HG03175 (cell line): ENCODE data around the gene ZNF362.

Experiments used
- ATAC-seq: cut with Tn5 transposase; IDR thresholded peaks from one replicate; pipeline ENCODE4 v1.9.1; 2021; ENCODE audit warnings: mild to moderate bottlenecking, moderate library complexity; ENCODE audit not compliant: unreplicated experiment

The ZNF362 gene

DNA sequence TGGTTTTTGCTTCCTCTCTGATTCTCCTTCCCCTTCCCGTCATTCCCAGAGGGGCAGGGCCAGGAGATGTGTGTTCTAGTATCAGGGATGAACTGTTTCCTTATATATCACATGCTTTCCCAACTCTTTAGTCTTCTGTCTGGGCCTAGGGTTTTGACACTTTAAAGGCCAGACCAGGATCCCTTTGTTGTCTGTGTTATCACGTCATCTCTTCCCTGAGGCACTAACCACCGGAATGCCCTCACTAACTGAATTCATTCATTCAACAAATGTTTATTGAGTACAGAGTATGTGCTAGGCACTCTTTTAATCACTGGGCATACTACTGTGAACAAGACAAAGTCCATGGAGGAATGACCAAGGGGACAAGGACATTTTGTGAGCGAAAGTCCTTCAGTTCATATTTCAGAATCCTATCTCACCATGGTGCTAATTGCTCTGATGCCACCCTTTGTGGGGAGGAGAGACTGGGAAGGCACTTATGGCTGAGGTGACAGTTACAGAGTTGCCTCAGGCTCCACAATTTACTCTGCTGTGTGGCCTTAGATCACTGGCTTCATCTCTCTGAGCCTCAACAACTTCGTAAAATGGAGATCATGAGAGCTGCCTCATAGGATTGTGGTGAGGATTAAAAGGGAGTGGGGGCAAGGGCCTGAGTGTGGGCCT is 12.0 kb upstream of the ZNF362 start:
- no peak for ATAC-seq

DNA sequence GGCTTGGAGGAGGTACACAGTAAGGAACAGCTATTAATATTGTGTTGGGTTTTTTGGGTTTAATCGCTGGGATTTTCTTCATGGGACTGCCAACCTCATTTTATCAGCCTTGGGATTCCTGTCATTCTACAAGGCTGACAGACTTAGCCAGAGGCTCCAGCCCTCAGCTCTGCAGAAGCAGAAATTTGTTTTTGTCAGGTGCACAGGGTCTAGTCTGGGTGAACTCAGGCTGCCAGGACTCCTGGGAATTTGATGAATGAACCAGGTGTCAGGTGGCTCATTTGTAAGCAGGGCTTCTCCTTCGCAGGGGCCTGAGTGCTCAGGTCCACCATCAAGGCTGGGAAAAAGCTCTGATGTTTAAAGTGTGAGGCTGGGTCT is 11.5 kb upstream of the ZNF362 start:
- no peak for ATAC-seq

DNA sequence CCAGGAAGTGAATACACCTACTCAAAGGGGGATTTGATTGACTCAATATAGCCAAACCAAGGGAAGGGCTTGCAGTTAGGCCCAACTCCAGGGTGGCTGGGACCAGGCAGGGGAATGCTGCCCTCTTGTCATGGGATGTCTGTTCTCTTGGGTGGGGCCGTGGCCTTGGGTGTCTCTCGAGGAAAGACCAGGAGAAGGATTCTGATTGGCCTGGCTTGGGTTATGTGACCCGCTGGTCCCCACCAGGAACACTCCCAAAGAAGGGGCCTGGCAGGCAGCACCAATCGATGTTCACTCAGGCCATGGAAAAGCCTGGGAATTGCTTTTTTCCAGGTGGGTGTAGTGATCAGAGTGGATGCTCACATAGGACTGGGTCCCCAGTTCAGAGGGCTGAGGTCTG is 10.1 kb upstream of the ZNF362 start:
- ATAC-seq: no peak

DNA sequence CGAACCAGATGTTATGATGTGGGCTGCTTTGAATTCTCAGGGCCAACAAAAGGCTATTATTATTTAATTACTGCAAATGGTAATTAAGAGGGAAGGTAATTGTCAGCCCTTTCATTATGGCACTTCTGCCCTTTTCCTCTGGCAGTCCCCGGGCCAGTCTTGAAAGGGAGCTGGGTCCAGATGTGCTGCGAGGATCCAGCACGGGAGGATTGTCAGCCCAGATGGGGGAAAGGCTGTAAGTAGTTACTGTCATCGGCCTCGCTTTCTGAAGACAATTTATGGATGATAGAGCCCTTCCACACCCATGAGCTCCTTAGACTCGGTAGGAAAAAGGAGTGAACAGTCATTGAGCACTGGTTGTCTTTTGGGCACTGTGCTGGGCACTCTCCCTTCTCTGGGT is 8.7 kb upstream of the ZNF362 start:
- ATAC-seq: no peak

DNA sequence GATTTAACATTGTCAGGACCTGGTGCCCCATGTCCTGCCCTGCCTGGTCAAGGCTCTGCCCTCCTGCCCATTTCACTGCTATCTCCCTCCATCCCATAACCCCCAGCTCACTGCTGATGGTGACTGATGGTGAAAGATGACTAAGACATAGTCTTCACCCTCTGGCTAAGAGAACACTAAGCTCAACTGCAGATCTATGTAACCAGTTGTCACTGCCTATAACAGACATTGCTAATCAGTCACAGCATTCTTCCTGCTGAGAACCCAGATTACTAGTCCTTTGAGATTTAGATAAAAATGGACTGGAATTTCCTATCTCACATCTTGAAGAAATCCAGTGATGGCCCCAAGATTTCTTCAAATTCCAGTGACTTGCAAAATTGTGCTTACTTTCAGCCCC is 8.0 kb upstream of the ZNF362 start:
- no peak for ATAC-seq

DNA sequence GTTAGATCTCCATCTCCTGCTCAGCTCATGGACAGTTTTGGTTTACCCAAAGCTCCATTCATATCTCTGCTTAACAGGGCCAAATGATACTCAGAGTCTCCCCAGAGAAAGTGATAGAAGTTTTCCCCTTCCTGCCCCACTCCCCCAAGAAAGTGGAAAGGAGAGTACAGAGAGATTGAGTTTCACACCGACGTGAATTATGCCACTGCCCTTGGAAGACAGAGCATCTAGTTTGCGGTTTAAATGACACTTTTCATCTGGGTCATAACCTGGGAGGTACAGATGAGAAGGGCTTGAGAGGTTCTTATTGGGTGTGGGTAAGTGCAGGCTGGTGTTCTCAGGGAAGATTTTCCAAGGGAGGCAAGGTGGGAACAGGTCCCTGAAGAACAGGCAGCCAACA is 6.9 kb upstream of the ZNF362 start:
- no peak for ATAC-seq

DNA sequence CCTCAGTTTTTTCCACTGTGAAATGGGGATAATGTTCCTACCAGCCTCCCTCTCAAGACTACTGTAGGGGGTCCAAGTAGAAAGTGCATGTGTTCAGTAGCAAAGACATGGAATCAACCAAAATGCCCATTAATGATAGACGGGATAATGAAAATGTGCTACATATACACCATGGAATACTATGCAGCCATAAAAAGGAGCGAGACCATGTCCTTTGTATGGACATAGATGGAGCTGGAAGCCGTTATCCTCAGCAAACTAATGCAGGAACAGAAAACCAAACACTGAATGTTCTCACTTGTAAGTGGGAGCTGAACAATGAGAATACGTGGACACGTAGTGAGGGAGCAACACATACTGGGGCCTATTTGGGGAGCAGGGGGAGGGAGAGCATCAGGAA is 6.1 kb upstream of the ZNF362 start:
- ATAC-seq: no peak

DNA sequence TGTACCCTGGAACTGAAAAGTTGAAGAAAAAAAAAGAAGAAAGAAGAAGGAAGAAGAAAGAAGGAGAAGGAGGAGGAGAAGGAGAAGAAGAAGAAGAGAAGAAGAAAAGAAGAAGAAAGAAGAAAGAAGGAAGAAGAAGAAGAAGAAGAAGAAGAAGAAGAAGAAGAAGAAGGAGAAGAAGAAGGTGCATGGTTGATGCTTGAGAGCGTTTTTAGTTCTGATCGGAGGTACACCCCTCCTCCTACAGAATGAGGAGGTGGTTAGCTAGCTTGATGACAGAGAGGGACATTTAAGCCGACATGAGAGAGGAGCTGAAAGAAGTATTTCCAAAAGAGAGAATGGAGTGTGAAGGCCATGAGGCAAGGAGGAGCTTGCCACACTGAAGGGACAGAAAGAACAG is 5.6 kb upstream of the ZNF362 start:
- no peak for ATAC-seq

DNA sequence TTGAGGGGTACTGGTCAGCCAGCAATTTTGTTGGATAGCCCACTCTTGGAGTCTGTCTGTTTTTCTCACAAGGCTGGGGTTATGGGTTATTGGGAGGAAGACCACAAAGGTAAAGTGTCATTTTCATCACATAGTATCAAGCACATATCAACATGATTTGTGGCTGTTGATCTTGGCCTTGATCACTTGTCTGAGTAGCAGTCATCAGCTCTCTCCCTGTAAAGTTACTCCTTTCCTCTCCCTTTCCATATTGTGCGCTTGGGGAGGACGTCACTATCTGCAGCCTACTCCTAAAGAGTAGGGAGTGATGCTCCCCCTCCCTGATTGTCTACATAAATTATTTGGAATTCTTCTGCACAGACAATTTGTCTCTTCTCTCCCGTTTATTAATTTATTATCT is 1.8 kb upstream of the ZNF362 start:
- no peak for ATAC-seq

DNA sequence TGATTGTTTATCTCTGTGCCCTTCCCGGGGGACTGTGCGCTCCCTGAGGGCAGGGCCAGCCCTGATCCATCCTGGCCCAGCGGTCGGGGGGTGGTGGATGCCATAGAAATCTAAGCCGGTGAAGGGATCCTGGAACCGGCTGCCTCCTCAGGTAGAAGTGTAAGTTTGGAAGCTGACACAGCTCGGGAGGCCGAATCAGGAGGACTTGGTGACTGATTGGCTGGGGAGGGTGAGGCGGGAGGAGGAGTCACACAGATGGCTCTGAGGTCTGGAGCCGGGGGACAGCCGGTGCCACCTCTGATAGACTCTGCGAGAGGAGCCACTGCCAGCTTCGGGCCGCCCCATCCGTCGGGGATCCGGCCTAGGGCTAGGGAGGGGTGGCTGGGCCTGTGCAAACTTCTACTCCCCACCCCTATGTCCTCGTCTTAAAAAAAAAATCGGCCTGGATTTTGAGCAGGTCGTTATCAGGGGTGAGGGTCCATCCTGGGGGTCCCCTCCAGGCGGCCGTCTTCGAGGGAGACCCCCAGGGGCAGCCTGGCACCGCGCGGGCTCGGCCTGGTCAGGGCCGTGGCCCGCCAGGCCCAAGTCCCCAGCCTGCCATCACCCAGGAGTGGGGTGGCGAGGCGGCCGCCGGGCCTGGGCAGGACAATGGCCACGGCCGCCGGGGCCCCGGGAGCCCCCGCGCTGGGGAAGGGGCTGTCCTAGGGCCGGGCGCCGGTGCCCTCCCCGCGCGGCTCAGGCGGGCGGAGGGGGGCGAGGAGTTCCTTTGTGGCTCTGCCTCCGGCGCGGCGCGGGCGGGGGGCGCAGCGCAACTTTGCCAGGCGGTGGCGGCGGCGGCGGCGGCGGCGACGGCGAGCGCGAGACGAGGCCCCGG is 708 bp upstream of the ZNF362 start:
- ATAC-seq: peak; percentile 23

DNA sequence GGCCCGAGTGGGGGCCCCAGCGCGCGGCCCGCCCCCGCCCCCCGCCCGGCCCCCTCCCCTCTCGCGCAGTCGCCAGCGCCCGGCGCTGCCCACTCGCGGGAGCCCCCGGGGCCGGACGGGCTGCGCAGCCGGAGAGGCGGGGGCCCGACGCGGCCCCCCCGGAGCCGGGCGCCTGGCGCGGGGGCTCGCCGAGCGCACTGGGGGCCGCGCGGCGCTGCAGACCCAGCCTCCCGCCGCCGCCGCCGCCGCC is 146 bp upstream of the ZNF362 start:
- ATAC-seq: no peak

DNA sequence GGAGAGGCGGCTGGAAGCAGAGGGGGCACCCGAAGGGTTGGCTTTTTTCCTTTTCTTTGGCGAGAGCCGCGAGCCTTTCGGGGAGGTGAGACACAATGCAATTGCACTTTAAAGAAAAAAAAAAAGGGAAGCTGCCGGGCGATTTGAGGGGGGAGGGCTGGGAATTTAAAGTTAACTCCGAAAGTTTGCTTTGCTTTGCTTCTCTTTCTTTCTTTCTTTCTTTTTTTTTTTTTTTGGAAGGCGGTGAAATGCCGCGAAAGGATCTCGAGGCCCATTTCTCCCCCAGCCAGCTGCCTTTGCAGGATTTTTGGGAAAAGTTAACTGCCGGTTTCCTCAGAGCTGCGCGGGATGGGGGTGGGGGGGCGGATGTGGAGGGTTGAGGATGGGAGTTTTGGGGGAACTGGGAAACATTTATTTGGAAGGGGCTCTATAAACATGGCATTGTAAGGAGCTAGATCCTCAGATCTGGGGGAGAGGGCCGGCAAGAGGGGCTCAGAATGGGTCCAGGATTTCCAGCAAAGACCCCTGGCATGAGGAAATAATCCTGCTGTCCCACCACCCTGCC is 997 bp downstream of the ZNF362 start:
- ATAC-seq: no peak

DNA sequence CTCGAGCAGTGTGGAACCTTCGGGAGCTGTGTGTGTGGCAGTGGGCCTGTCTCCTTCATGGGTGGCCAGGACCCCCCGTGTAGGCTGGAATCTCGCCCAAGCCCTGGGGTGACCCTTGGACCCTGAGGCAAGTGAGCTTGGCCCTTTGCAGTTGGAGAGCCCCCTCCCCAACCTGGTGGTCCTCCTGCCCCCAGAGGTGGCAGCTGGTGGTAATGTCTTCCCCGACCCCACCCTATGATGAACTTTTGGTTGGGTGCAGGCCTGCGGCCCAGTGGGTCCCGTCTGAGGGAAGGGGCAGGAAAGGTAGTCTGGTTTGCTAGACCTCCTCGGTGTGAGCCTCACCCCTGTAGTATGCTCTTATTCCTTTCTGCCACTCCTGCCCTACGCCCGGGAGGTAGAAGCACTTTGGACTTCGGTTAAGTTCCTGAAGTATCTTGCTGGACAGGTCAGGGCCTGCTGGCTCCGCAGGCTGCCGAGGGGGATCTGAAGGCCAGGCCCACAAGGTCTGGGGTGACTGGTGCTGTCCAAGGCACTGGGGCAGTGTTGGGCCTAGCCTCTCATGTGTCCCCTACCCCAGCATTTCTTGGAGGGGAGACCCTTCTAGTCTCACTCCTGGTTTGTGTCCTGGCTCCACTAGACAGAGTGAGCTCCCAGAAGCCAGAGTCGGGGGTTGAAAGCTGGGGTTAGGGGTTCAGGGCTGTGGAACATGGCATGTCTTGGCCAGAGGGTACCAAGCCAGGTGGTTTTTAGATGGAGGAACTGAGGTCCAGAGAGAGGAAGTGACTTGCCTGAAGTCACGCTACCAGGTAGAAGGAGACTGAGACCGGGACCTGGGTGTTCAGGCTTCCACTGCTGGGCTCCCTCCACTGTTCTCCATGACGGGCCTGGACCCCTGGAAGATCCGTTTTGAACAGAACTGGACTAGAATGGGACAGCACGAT is 1.8 kb downstream of the ZNF362 start:
- ATAC-seq: no peak

DNA sequence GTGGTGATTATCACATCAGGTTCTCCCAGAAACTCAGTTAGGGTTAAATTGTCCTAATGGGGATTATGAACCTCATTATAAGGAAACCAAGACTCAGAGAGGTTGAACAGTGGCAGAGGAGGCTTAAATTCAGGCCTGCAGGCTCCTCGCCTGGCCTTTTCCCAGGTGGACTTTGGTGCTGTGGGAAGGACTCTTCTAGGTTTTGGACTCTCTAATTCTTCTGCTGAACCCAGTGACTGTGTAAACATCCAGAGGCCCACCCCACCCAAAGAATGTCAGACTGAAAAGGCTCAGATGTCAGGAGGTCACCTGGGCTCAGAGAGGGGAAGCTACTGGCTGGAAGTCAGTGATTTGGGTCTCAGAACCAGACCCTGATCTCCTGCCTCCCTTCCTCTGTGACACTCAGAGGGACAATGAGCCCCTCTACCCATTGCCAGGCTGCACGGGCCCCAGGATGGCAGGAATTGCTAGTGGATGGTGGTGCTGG is 2.5 kb downstream of the ZNF362 start:
- ATAC-seq: no peak

DNA sequence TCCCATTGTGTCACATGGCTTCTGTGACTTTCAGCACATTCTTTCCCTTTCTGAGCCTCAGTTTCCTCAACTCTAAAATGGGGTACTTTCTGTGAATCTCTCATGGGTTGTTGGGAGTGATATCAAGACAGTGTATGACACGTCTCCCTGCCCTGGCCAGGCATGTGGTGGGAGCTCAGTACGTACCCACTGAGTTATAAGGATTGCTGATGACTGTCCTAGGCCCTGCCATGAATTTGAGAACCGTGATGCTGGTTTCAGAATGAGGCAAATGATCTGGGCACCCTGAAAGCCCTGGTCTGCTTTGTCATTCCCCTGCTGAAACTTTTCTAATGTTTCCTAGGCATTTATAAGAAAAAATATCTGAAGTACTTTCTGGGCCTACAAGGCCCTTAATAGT is 3.6 kb downstream of the ZNF362 start:
- no peak for ATAC-seq

DNA sequence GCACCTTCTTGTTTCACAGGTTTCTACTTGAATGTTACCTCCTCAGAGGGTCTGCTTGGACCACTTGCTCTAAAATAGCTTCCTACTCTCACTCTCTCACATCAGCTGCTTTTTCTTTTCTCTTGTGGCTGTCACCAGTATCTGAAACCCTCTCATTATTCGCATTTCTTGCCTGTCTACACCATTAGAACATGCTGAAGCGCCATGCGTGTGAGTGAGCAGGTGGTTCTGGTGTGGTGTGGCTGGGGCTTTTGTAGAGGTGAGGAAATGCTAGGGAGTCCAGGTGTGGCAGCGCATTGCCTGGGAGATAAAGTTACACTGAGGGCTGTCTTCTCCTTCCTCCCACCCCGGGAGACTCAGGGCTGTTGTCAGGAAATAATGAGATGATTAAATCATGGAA is 4.1 kb downstream of the ZNF362 start:
- no peak for ATAC-seq

DNA sequence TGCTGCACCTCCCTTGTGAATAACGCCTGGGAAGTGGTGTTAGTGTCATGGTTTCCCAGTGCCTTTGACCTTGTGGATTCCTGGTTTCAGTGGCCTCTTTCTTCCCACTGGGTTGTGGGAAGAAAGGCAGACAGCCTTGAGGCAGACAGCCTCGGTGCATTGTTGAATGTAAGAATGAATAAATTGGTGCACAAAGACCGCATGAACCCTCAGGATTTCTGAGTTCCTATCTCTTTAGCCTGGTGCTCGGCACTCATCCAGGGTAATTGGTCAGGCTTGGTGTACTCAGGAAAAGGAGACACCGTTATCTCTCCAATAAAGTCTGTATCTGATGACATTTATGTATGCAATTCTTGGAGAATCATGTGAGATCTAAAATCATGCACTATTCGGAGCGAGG is 5.1 kb downstream of the ZNF362 start:
- no peak for ATAC-seq

DNA sequence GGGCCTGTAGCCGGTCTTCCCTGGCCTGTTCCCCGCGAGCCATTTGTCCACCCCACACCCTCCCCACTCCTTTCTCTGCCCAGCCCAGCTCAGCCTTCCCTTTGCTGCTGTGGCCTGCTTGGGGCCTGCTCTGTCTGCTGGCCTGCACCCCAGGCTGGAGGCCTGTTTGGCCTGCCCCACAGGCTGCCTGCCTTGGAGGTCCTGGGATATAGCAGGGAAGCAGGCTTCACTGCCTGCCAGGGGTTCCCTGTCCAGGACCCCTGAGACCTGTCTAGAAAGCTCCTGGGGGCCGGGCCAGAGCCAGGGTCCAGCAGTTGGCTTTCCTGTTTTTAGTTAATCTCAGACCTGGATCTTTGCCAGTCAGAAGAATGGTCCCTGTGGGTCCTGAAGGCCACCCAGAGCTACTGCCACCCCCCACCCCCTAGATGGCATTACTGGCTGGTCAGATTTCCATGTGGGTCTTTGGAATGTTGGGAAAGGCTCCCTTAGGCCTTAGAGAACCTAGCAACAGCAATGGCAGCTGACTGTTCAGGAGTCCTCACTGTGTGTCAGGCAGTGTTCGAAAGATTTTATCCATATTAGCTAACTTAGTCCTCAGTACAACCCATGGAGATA is 7.7 kb downstream of the ZNF362 start:
- no peak for ATAC-seq

DNA sequence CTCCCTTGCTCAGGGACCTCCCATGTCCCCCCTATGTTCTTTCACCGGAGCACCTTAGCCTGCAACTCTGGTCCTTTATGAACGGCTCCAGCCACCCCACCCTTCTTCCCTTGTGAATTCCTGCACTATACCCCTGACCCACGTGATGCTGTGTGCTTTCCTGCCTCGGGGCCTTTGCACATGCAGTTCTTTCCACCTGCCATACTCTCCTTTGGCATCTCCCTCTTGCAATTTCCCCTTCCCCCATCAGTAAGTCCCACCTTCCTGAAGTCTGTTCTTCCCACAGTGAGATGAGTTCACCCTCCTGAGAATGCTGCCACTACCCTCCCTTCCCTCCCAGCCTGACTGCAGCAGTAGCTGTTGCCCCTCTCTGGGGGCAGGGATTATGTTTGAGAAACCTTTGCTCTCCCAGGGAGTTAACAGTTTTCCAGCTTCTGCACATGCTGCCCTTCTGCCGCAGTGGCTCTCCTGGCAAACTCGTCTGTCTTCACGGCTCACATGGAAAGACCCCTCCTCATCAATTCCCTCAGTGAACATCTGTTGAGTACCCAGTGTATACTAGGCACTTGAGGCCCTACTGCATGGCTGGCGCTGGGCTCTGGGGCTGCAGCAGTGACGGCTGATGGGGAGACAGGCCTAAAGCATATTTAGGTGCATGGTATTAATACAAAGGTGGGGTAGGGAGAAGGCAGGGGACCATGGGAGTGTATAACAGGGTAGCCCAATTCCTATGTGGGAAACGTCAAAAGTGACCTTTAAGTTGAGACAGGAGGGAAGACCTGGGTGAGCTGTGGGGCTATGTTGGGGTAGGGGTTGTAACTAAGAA is 9.7 kb downstream of the ZNF362 start:
- ATAC-seq: no peak

DNA sequence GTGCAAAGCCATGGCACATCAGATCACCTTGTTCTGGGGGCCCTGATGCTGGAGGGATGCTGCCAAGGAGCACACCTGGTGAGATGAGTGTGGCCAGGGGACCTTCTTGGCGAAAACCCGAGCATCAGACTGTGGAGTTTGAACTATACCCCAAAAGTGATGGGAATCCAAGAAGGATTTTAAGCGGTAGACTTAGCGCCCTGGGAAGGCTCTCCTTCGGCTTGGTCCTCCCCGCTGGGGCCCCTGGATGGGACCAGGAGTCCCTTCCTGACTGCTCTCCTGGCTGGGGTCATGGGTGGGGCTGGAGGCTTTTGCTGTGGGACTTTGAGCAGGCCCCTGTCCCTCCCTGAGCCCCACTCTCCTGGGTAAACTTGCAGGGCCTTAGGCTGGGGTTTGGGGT is 10.5 kb downstream of the ZNF362 start:
- no peak for ATAC-seq
